Vein endothelial cell (primary cell): Measurements from ENCODE around the gene VN1R4. TPM values are rescaled to one million over a fixed set of nuclear protein-coding genes. Genes with fewer than 3 reads are reported as not detected.

ENCODE experiments used
- total RNA-seq: library from RNA; depleted of rRNA; stranded (reverse); fragments of >200 nt; gene quantifications from 2 replicates; pipeline ENCODE4 v1.2.3, GENCODE V29; 2012

The VN1R4 gene
- not detected in 2 replicates for total RNA-seq

GRCh38 chr19:53267623-53268022 is at the start of gene VN1R4:
VN1R4 (minus strand) TSS chr19:53267723; CDS start chr19:53267665, 58 bp downstream.

GRCh38 chr19:53257715-53258342 is 9.7 kb downstream of the VN1R4 start, which contains the start of gene VN1R2:
VN1R2 (plus strand) TSS chr19:53258292; CDS start chr19:53258376, 84 bp downstream.

GRCh38 chr19:53254411-53255341 is 12.8 kb downstream of the VN1R4 start, which contains the start of gene ZNF677:
ZNF677 (minus strand) TSS chr19:53254873; CDS start chr19:53251550, 3,323 bp downstream.

Other genes with a start within 250 kb of the VN1R4 start
- not detected in 2 replicates for gene ERVV-2, start 223.0 kb downstream of the VN1R4 start, total RNA-seq
- gene ZNF160, start 164.3 kb downstream of the VN1R4 start, total RNA-seq, result 25.9 and 41.8 TPM in 2 replicates
- 2.3 and 2.7 TPM in 2 replicates for gene ZNF415, start 134.8 kb downstream of the VN1R4 start, total RNA-seq
- 5.2 and 7.4 TPM in 2 replicates for gene ZNF347, start 108.7 kb downstream of the VN1R4 start, total RNA-seq
- gene ZNF665, start 74.4 kb downstream of the VN1R4 start, total RNA-seq, result 3.3 and 4.1 TPM in 2 replicates
- gene ZNF677, start 12.8 kb downstream of the VN1R4 start, total RNA-seq, result 20.6 and 30.4 TPM in 2 replicates
- gene VN1R2, start 9.4 kb downstream of the VN1R4 start, total RNA-seq, result not detected in 2 replicates
- 6.9 and 9.4 TPM in 2 replicates for gene ZNF845, start 66.0 kb upstream of the VN1R4 start, total RNA-seq
- 6.5 and 6.7 TPM in 2 replicates for gene ZNF525, start 98.0 kb upstream of the VN1R4 start, total RNA-seq
- gene ZNF765, start 127.4 kb upstream of the VN1R4 start, total RNA-seq, result 10.1 and 16.5 TPM in 2 replicates
- gene ZNF761, start 164.3 kb upstream of the VN1R4 start, total RNA-seq, result 8.8 and 10.4 TPM in 2 replicates
- 2.6 and 3.8 TPM in 2 replicates for gene ZNF813, start 200.0 kb upstream of the VN1R4 start, total RNA-seq